ENCODE data around the gene OAF.

DNA sequence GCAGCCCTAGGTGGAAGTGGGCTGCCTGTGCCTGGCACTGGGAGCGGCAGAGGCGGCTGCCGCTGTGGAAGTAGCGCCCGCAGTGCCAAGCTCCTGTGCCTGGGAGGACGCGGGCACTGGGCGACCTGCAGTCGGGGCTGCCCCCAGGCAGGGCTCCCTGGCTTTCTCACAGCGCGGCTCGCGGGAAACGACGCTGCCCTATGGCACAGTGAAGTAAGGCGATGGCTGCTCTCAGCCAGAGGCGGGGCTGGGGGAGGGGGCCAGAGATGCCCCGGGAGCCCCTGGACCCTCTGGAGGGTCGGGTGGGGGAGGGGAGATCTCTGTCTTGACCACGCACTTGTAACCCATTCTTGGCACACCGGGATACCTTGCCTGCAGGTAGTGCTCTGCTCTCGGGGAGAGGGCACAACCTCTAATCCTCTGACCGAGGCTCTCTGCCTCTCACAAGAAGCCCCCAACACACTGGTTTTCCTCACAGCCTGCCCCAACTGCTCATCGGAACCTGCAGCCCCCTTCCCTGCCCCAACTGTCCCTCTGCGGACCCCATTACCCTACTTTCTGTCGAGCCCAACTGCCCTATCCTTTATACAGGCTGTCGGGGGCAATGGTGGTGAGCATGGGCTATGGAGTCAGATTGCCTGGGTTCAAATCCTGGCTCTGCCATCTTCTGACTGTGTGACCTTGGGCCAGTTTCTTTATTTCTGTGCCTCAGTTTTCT, 40.7 kb upstream of the OAF start:
- TF ChIP-seq, protein P1, sequence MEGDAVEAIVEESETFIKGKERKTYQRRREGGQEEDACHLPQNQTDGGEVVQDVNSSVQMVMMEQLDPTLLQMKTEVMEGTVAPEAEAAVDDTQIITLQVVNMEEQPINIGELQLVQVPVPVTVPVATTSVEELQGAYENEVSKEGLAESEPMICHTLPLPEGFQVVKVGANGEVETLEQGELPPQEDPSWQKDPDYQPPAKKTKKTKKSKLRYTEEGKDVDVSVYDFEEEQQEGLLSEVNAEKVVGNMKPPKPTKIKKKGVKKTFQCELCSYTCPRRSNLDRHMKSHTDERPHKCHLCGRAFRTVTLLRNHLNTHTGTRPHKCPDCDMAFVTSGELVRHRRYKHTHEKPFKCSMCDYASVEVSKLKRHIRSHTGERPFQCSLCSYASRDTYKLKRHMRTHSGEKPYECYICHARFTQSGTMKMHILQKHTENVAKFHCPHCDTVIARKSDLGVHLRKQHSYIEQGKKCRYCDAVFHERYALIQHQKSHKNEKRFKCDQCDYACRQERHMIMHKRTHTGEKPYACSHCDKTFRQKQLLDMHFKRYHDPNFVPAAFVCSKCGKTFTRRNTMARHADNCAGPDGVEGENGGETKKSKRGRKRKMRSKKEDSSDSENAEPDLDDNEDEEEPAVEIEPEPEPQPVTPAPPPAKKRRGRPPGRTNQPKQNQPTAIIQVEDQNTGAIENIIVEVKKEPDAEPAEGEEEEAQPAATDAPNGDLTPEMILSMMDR (conservative IDR thresholded peaks at IDR 0.05; ENCODE audit: low read depth, low read length), result no peak
- TF ChIP-seq EZH2 (IDR thresholded peaks at IDR 0.05; ENCODE audit: low read length, unreplicated experiment) (no peak), EZH2phosphoT487 (IDR thresholded peaks at IDR 0.05; ENCODE audit: borderline replicate concordance, low read length) (no peak)
